ENCODE measurements around the gene CNPY1. TPM values are rescaled to one million over a fixed set of nuclear protein-coding genes. Genes with fewer than 3 reads are reported as not detected.

The CNPY1 gene
- total RNA-seq, 4 donors from 2014 or later, result 0.25 TPM; not detected in 3

GRCh38 chr7:155456738-155457543 is 89.4 kb downstream of the CNPY1 start:
- TF ChIP-seq POLR2A (IDR thresholded peaks at IDR 0.05) (no peak), CTCF (IDR thresholded peaks at IDR 0.05 in 4 of 5, conservative IDR thresholded peaks at IDR 0.05 in 1 of 5) (no peak)

GRCh38 chr7:155455776-155456737 is 90.3 kb downstream of the CNPY1 start:
- Histone ChIP-seq H3K4me3 (peak overlapping the region; percentile 47 to 77 (median 67)), H3K9me3 (no peaks in the 10 kb centered on the region), H3K27ac (no peak overlapping the region), H3K36me3 (no peaks in the 10 kb centered on the region), H3K4me1 (peaks cover 35 to 50% of the 10 kb centered on the region in 2 donors), H3K27me3 (peaks cover 86 to 94% (median 89%) of the 10 kb centered on the region in 3 donors)
- in situ Hi-C loops (cut with MboI; ENCODE audit: low sequenced_read_pairs in 4 of 4), result no loop called here
- DNase-seq, result no peak
- no peak for ATAC-seq
- intact Hi-C loops (cut with DNase I; ENCODE audit: low total_unique reads), result loop anchor here (2.0 to 5.0 kb wide), 3 partner anchors 74 to 454 kb away; partner anchors contain the start of genes INSIG1 and PAXIP1
- TF ChIP-seq CTCF (IDR thresholded peaks at IDR 0.05 in 4 of 5, conservative IDR thresholded peaks at IDR 0.05 in 1 of 5), result no peak
- TF ChIP-seq POLR2A (IDR thresholded peaks at IDR 0.05), result no peak

More at GRCh38 chr7:155456738-155457543, 89.4 kb downstream of the CNPY1 start:
- no peak overlapping the region for H3K27ac ChIP-seq
- H3K27me3 ChIP-seq, result peaks cover 86 to 94% (median 89%) of the 10 kb centered on the region in 3 donors
- in situ Hi-C loops (cut with MboI; ENCODE audit: low sequenced_read_pairs in 4 of 4) (no loop called here), intact Hi-C loops (cut with DNase I; ENCODE audit: low total_unique reads) (loop anchor here (2.0 to 5.0 kb wide), 3 partner anchors 75 to 455 kb away; partner anchors contain the start of genes INSIG1 and PAXIP1)
- H3K4me1 ChIP-seq, result peaks cover 34 to 45% of the 10 kb centered on the region in 2 donors
- peak; percentile 24 to 62 for DNase-seq
- no peaks in the 10 kb centered on the region for H3K9me3 ChIP-seq
- ATAC-seq, result peak; percentile 87 to 89
- peak overlapping the region; percentile 47 to 77 (median 67) for H3K4me3 ChIP-seq
- H3K36me3 ChIP-seq, result no peaks in the 10 kb centered on the region

GRCh38 chr7:155455132-155455693 is 91.1 kb downstream of the CNPY1 start:
- Histone ChIP-seq H3K4me3 (no peak overlapping the region), H3K27me3 (peaks cover 86 to 94% (median 89%) of the 10 kb centered on the region in 3 donors), H3K9me3 (no peaks in the 10 kb centered on the region), H3K36me3 (no peaks in the 10 kb centered on the region), H3K27ac (no peak overlapping the region), H3K4me1 (peaks cover 39 to 54% of the 10 kb centered on the region in 2 donors)
- ATAC-seq (no peak), DNase-seq (no peak)
- in situ Hi-C loops (cut with MboI; ENCODE audit: low sequenced_read_pairs in 4 of 4), result no loop called here
- intact Hi-C loops (cut with DNase I; ENCODE audit: low total_unique reads), result loop anchor here (5.0 kb wide), 2 partner anchors 73 to 453 kb away; partner anchors contain the start of gene PAXIP1
- no peak for TF ChIP-seq POLR2A (IDR thresholded peaks at IDR 0.05)
- TF ChIP-seq CTCF (IDR thresholded peaks at IDR 0.05 in 4 of 5, conservative IDR thresholded peaks at IDR 0.05 in 1 of 5), result no peak

All from gastrocnemius medialis (tissue), 4 donors.